ENCODE measurements around the gene TP63.

The TP63 gene

GRCh38 chr3:189826566-189826965, 195.4 kb downstream of the TP63 start:
- DNase-seq = no peak

- DNase-seq = no peak
These were observed 195.9 kb downstream of the TP63 start for GRCh38 chr3:189827108-189827507.

- no peak for DNase-seq
These were observed 199.2 kb downstream of the TP63 start for GRCh38 chr3:189830401-189830800.

GRCh38 chr3:189833266-189833665, 202.1 kb downstream of the TP63 start:
- DNase-seq = no peak

- no peak for DNase-seq
These were observed 202.8 kb downstream of the TP63 start for GRCh38 chr3:189833996-189834395.

- no peak for DNase-seq
These were observed 203.3 kb downstream of the TP63 start for GRCh38 chr3:189834462-189834861.

- no peak for DNase-seq
These were observed 205.6 kb downstream of the TP63 start for GRCh38 chr3:189836795-189837194.

- no peak for DNase-seq
These were observed 207.1 kb downstream of the TP63 start for GRCh38 chr3:189838291-189838690.

- no peak for DNase-seq
These were observed 208.4 kb downstream of the TP63 start for GRCh38 chr3:189839576-189839975.

GRCh38 chr3:189841473-189842205, 210.4 kb downstream of the TP63 start:
- no peak for DNase-seq

- no peak for DNase-seq
These were observed 211.8 kb downstream of the TP63 start for GRCh38 chr3:189842681-189843602.

GRCh38 chr3:189845069-189845468, 213.9 kb downstream of the TP63 start:
- DNase-seq = no peak

GRCh38 chr3:189848395-189849040, 217.3 kb downstream of the TP63 start:
- DNase-seq = no peak

- no peak for DNase-seq
These were observed 218.1 kb downstream of the TP63 start for GRCh38 chr3:189849262-189849661.

- DNase-seq = no peak
These were observed 220.5 kb downstream of the TP63 start for GRCh38 chr3:189851682-189852081.

GRCh38 chr3:189853906-189854305, 222.7 kb downstream of the TP63 start:
- no peak for DNase-seq

- no peak for DNase-seq
These were observed 229.1 kb downstream of the TP63 start for GRCh38 chr3:189860296-189860695.

GRCh38 chr3:189862385-189862998, 231.3 kb downstream of the TP63 start:
- DNase-seq = no peak

- no peak for DNase-seq
These were observed 231.8 kb downstream of the TP63 start for GRCh38 chr3:189863031-189863430.

- no peak for DNase-seq
These were observed 236.9 kb downstream of the TP63 start for GRCh38 chr3:189868061-189868460.

GRCh38 chr3:189869165-189869564, 238.0 kb downstream of the TP63 start:
- DNase-seq = no peak

- DNase-seq = no peak
These were observed 240.2 kb downstream of the TP63 start for GRCh38 chr3:189871418-189871817.

- no peak for DNase-seq
These were observed 252.0 kb downstream of the TP63 start for GRCh38 chr3:189883113-189883753.
